HG03469 (cell line): Measurements from ENCODE around the gene CCDC102A.
"Not testable (repeated sequence)": the region's sequence is repeated elsewhere in the genome, so short reads cannot be mapped to it uniquely, and the experiment has no call there.

Experiments
- ATAC-seq: cut with Tn5 transposase; IDR thresholded peaks from one replicate; pipeline ENCODE4 v1.9.1; 2021; ENCODE audit warnings: mild to moderate bottlenecking, moderate library complexity, moderate number of reproducible peaks; ENCODE audit not compliant: unreplicated experiment

CCDC102A gene

GRCh38 chr16:57504001-57504400 lies 32.4 kb downstream of the CCDC102A start:
- no peak for ATAC-seq

GRCh38 chr16:57503366-57503765 lies 33.0 kb downstream of the CCDC102A start:
- ATAC-seq = no peak

GRCh38 chr16:57502048-57502775 lies 34.2 kb downstream of the CCDC102A start:
- ATAC-seq = no peak

GRCh38 chr16:57501492-57501891 lies 34.9 kb downstream of the CCDC102A start:
- ATAC-seq = no peak

GRCh38 chr16:57500578-57501111 lies 35.7 kb downstream of the CCDC102A start:
- no peak for ATAC-seq

GRCh38 chr16:57499941-57500340 lies 36.4 kb downstream of the CCDC102A start:
- ATAC-seq = not testable (repeated sequence)

GRCh38 chr16:57498031-57498430 lies 38.3 kb downstream of the CCDC102A start:
- no peak for ATAC-seq

- no peak for ATAC-seq
These were observed 39.2 kb downstream of the CCDC102A start for GRCh38 chr16:57497121-57497520.

GRCh38 chr16:57493767-57494166 lies 42.6 kb downstream of the CCDC102A start:
- ATAC-seq = no peak

GRCh38 chr16:57489229-57489628 lies 47.1 kb downstream of the CCDC102A start:
- no peak for ATAC-seq

- no peak for ATAC-seq
These were observed 49.2 kb downstream of the CCDC102A start for GRCh38 chr16:57486858-57487834.

GRCh38 chr16:57485916-57486857 lies 50.2 kb downstream of the CCDC102A start, which contains the start of gene DOK4:
DOK4 (minus strand) TSS chr16:57486493; CDS start chr16:57479507, 6,986 bp downstream.
- peak; percentile 52 for ATAC-seq

GRCh38 chr16:57485091-57485915 lies 51.1 kb downstream of the CCDC102A start:
- no peak for ATAC-seq

- ATAC-seq = no peak
These were observed 51.8 kb downstream of the CCDC102A start for GRCh38 chr16:57484515-57485005.

- no peak for ATAC-seq
These were observed 52.5 kb downstream of the CCDC102A start for GRCh38 chr16:57483725-57484514.

- ATAC-seq = no peak
These were observed 53.4 kb downstream of the CCDC102A start for GRCh38 chr16:57482845-57483545.

- ATAC-seq = no peak
These were observed 55.0 kb downstream of the CCDC102A start for GRCh38 chr16:57481421-57481820.

- ATAC-seq = no peak
These were observed 55.6 kb downstream of the CCDC102A start for GRCh38 chr16:57480754-57481230.
